Glomerular visceral epithelial cell (primary cell): Measurements from ENCODE around the gene MBD3L3.
"Not testable (repeated sequence)": the region's sequence is repeated elsewhere in the genome, so short reads cannot be mapped to it uniquely, and the experiment has no call there.

Source experiments
- DNase-seq: peaks from one replicate; pipeline ENCODE4 v3.0.0-alpha.2; 2016; ENCODE audit errors: extremely low spot score

Gene MBD3L3

GRCh38 chr19:7063764-7064418 lies 5.4 kb upstream of the MBD3L3 start:
- DNase-seq, result no peak

GRCh38 chr19:7063339-7063738 lies 4.9 kb upstream of the MBD3L3 start:
- DNase-seq, result no peak

GRCh38 chr19:7059977-7060376 lies 1.5 kb upstream of the MBD3L3 start:
- DNase-seq, result not testable (repeated sequence)

DNA sequence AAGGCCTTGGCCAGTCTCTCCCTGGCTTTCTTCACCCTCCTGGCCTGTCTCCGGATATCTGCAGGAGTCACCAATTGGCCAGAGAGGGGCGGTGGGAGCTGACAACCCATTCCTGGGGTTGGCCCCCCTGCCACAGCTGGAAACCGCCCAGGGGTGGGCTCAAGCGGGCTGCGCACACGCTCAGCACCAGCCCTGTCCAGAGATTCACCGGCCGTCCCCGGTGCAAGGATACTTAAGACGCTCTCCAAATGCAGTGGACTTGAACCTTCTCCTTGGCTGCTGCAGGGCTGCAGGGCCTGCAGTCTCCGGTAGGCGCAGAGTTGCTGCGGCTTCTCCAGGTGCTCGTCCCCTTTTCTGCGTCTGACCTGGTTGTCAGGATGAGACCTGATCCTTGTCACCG lies 2.1 kb downstream of the MBD3L3 start:
- DNase-seq, result not testable (repeated sequence)

DNA sequence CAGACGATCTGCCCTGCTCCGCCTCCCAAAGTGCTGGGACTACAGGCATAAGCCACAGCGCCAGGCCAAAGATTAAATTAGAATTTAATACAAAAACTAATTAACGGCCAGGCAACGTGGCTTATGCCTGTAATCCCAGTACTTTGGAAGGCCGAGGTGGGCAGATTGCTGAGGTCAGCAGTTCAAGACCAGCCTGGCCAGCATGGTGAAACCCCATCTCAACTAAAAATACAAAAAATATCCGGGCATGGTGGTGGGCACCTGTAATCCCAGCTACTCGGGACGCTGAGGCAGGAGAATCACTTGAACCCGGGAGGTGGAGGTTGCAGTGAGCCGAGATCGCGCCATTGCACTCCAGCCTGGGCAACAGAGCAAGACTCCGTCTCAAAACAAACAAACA lies 2.8 kb downstream of the MBD3L3 start:
- DNase-seq, result not testable (repeated sequence)

DNA sequence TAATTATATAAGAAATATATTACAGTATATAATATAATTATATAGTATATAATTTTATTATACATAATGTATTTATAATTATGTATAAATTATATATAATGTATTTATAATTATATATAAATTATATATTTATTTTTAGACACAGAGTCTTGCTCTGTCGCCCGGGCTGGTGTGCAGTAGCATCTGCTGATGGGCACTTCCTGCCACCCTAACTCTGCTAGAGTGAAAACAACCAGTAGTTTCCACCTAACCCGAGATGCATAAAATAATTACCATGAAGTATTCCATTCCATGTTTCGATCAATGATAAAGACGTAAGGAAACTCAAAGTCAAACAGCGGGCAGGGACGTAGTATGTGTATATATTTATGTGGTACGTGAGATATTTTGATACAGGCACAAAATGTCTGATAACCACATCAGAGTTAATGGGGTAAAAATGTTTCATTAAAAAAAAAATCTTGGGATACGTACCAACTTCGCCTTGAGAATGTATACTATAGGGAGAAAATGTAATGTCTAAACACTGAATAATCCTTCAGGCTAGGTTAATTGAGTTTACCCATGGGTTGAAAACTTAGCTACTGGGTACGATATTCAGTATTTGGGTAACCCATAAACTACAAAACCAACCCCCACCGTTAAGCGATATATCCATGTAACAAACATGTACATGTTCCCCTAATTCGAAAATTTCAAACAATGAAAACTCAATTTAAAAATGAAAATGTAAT lies 3.7 kb downstream of the MBD3L3 start:
- not testable (repeated sequence) for DNase-seq

DNA sequence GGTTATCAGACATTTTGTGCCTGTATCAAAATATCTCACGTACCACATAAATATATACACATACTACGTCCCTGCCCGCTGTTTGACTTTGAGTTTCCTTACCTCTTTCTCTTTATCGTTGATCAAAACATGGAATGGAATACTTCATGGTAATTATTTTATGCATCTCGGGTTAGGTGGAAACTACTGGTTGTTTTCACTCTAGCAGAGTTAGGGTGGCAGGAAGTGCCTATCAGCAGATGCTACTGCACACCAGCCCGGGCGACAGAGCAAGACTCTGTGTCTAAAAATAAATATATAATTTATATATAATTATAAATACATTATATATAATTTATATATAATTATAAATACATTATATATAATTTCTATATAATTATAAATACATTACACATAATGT lies 5.6 kb downstream of the MBD3L3 start:
- not testable (repeated sequence) for DNase-seq

- not testable (repeated sequence) for DNase-seq
These were observed 7.1 kb downstream of the MBD3L3 start for GRCh38 chr19:7051421-7051820.

- DNase-seq, result not testable (repeated sequence)
These were observed 9.5 kb downstream of the MBD3L3 start, which contains the start of gene MBD3L2 for GRCh38 chr19:7049021-7049420. MBD3L2 (plus strand) TSS chr19:7049321; CDS start chr19:7049374, 53 bp downstream.

- DNase-seq, result not testable (repeated sequence)
These were observed 16.9 kb downstream of the MBD3L3 start for GRCh38 chr19:7041563-7041962.

DNA sequence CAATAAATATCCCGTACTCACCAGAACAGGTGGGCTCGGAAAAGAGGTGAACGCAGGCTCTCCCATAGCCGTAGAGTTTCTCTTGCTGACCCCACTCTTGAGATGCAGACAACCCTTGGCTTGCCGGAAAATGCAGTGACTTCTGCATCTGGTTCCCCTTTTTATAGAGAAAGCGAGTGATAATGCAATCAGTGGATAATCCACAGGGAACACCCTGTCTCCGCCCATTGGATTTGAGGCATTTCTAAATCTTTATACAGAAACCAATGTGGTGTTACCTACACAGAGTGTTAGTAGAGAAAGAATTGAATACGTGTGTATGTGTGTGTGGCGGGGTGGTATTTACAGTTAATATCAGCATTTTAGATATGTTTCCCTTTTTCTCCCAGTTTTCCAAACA lies 18.4 kb downstream of the MBD3L3 start, which contains the start of gene MBD3L4:
MBD3L4 (minus strand) TSS at position 101 of the 400 bp plus-strand sequence; CDS start at position 66, 35 bp downstream.
- DNase-seq, result not testable (repeated sequence)

DNA sequence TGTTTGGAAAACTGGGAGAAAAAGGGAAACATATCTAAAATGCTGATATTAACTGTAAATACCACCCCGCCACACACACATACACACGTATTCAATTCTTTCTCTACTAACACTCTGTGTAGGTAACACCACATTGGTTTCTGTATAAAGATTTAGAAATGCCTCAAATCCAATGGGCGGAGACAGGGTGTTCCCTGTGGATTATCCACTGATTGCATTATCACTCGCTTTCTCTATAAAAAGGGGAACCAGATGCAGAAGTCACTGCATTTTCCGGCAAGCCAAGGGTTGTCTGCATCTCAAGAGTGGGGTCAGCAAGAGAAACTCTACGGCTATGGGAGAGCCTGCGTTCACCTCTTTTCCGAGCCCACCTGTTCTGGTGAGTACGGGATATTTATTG lies 28.2 kb downstream of the MBD3L3 start, which contains the start of gene MBD3L5:
MBD3L5 (plus strand) TSS at position 301 of the 400 bp plus-strand sequence; CDS start at position 335, 34 bp downstream.
- not testable (repeated sequence) for DNase-seq

DNA sequence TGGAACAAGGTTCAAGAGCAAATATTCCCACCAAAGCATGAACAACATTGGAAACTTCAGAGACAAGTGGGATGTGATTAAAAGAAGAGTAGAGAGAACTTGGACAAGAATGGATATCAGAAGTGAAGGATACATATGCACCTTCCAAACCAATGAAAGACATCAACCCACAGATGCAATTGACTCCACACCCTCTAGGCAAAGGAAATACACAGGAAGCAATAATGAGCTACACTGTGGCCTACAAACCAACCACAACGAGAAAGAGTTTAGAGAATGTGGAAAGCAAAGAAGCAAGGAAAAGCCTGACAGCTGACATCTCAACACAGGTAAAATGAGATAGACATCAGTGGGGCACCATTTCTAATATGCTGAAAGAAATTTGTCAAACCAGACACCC lies 29.7 kb downstream of the MBD3L3 start:
- DNase-seq, result not testable (repeated sequence)

DNA sequence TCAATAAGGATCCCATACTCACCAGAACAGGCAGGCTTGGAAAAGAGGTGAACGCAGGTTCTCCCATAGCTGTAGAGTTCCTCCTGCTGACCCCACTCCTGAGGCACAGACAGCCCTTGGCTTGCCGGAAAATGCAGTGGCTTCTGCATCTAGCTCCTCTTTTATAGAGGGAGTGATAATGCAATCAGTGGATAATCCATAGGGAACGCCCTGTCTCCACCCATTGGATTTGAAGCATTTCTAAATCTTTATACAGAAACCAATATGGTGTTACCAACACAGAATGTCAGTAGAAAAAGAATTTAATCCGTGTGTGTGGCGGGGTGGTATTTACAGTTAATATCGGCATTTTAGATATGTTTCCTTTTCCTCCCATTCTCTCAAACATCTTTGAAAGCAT lies 37.1 kb downstream of the MBD3L3 start, which contains the start of gene MBD3L2B:
MBD3L2B (minus strand) TSS at position 101 of the 400 bp plus-strand sequence; CDS start at position 67, 34 bp downstream.
- DNase-seq, result not testable (repeated sequence)

- no peak for DNase-seq
These were observed 39.6 kb downstream of the MBD3L3 start for GRCh38 chr19:7018828-7019227.

- peak; percentile 66 for DNase-seq
These were observed 44.8 kb downstream of the MBD3L3 start for GRCh38 chr19:7013678-7014077.

GRCh38 chr19:7010722-7011593 lies 47.5 kb downstream of the MBD3L3 start:
- DNase-seq, result no peak

GRCh38 chr19:7007859-7008258 lies 50.6 kb downstream of the MBD3L3 start:
- no peak for DNase-seq
